ENCODE data around the gene KLHL17.
A peak's percentile ranks its signal among the peaks of the same experiment; 100 is the strongest.
"Not testable (repeated sequence)": the region's sequence is repeated elsewhere in the genome, so short reads cannot be mapped to it uniquely, and the experiment has no call there.

Gene KLHL17

DNA sequence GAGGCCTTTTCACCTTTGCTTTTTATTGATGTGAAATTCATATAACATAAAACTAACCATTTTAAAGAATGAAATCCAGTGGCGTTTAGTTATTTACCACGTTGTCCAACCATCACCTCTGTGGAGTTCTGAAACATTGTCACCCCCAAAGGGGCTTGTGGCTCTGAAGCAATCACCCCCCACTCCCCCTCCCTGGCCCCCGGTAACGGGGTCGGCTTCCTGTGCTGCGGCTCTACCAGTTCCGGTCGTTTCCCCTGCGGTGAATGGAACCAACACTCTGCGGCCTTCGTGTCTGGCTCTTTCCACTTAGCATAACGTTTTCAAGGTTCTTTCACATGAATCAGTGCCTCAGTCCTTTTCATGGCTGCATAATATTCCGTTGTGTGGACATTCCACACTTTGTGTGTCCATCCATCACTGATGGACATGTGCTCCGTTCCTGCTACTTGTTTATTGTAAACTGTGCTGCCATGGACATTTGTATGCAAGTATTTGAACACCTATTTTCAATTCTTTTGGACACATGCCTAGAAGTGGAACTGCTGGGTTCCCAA, 51.1 kb downstream of the KLHL17 start:
- TF ChIP-seq, protein P1, sequence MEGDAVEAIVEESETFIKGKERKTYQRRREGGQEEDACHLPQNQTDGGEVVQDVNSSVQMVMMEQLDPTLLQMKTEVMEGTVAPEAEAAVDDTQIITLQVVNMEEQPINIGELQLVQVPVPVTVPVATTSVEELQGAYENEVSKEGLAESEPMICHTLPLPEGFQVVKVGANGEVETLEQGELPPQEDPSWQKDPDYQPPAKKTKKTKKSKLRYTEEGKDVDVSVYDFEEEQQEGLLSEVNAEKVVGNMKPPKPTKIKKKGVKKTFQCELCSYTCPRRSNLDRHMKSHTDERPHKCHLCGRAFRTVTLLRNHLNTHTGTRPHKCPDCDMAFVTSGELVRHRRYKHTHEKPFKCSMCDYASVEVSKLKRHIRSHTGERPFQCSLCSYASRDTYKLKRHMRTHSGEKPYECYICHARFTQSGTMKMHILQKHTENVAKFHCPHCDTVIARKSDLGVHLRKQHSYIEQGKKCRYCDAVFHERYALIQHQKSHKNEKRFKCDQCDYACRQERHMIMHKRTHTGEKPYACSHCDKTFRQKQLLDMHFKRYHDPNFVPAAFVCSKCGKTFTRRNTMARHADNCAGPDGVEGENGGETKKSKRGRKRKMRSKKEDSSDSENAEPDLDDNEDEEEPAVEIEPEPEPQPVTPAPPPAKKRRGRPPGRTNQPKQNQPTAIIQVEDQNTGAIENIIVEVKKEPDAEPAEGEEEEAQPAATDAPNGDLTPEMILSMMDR (IDR thresholded peaks at IDR 0.05; ENCODE audit: insufficient read depth, low read depth, low read length, missing control alignments): no peak
- no peak overlapping the region for H3K4me3 ChIP-seq (ENCODE audit: low read length)
- DNase-seq (ENCODE audit: low read depth): no peak

DNA sequence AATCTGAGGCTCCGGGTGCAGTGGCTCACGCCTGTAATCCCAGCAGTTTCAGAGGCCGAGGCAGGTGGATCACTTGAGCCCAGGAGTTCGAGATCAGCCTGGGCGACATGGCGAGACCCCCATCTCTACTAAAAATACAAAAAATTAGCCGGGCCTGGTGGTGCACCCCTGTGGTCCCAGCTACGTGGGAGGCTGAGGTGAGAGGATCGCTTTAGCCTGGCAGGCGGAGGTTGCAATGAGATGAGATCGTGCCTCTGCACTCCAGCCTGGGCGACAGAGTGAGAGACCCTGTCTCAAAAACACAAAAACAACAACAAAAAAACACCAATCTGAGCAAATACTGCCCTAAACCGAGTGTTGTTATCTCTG, 52.3 kb downstream of the KLHL17 start:
- DNase-seq (ENCODE audit: low read depth): not testable (repeated sequence)
- H3K4me3 ChIP-seq (ENCODE audit: low read length): peak overlapping the region; percentile 63

DNA sequence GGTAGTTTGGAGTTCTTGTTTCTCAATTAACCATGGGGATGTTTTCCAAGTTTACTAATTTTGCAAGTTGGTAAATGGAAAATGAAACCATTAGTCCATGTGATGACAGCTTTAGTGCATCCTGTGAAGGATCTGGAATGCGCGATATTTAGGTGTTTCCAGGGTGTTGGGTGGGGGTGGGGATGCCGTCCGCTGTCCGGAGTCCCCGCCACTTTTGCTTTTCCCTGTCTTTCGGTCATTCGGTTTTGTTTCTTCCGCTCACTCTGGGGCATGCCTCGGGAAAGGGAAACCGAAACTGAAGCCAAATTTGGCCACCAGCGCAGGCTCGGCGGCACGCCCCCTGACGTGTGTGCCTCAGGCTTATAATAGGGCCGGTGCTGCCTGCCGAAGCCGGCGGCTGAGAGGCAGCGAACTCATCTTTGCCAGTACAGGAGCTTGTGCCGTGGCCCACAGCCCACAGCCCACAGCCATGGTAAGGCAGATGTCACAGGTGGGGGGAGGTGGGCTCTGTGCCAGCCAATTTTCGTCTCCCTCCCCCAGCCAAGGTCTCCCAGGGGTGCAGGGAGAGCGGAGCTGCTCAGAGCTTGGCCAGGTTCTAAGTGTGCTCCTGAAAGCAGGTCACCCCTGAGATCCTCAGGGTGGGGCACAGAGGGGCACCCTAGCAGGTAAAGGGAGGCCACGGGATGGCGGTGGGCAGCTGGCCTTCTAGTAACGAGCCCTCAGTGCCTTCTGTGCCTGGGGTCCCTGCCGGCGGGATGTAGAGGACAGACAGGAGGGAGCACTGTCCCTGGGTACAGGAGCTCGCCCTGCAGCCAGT, 52.9 kb downstream of the KLHL17 start, which contains the start of gene ISG15:
ISG15 (plus strand) TSS at position 393 of the 817 bp plus-strand sequence; CDS start at position 470, 77 bp downstream.
- DNase-seq (ENCODE audit: low read depth): peak; percentile 82
- TF ChIP-seq, protein P1 (IDR thresholded peaks at IDR 0.05; ENCODE audit: insufficient read depth, low read depth, low read length, missing control alignments): no peak
- H3K4me3 ChIP-seq (ENCODE audit: low read length): peak within 1 kb of the TSS; percentile 63

DNA sequence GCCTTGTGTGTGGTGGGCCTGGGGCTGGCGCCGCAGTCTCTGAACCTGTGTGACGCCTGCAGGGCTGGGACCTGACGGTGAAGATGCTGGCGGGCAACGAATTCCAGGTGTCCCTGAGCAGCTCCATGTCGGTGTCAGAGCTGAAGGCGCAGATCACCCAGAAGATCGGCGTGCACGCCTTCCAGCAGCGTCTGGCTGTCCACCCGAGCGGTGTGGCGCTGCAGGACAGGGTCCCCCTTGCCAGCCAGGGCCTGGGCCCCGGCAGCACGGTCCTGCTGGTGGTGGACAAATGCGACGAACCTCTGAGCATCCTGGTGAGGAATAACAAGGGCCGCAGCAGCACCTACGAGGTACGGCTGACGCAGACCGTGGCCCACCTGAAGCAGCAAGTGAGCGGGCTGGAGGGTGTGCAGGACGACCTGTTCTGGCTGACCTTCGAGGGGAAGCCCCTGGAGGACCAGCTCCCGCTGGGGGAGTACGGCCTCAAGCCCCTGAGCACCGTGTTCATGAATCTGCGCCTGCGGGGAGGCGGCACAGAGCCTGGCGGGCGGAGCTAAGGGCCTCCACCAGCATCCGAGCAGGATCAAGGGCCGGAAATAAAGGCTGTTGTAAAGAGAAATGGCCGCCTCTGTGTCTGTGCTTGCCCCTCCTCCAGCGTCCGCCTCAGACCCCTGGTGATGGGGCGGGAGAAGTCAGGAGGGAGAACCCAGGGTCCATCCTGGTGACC, 53.7 kb downstream of the KLHL17 start:
- TF ChIP-seq, protein P1 (IDR thresholded peaks at IDR 0.05; ENCODE audit: insufficient read depth, low read depth, low read length, missing control alignments): no peak
- H3K4me3 ChIP-seq (ENCODE audit: low read length): no peak overlapping the region
- no peak for DNase-seq (ENCODE audit: low read depth)

DNA sequence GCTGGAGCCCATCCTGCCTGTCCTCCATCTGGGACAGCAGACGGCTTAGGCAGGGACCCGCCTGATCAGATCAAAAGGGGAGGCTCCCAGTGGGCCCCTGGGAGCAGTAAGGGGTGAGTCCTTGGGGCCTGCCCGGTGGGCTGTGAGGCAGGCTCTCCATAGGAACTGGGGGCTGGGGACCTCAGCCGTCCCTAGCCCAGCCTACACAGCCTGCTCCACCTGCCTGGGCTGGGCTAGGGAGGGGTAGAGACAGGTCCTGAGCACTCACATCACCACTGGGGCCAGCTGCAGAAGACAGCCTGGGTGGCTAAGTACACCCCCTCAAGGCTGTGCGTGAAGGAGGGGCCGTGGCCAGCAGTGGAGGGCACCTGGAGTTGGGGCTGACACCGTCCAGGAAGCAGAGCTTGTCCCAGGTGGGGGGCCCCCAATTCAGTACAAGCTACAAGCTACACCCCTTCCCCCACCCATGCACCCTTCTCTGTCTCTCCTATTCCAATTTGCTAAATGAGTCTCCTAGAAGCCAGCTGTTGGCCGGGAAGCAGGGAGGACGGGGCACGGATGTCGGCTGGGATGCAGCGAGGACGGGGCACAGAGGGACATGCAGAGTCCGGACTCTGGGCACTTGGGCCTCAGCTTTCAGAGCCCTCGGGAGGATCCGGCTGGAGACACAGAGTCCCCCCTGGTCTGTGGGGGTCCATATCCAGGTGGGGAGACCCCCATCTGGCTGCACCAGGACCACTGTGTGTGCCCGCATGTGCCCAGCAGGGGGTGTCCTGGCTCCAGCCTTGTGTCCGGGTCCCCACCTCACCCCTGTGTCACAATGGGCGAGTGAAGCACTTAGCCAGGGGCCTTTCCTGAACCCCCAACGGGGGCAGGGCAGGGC, 54.7 kb downstream of the KLHL17 start:
- no peak overlapping the region for H3K4me3 ChIP-seq (ENCODE audit: low read length)
- DNase-seq (ENCODE audit: low read depth): no peak
- TF ChIP-seq, protein P1 (IDR thresholded peaks at IDR 0.05; ENCODE audit: insufficient read depth, low read depth, low read length, missing control alignments): peak; percentile 34
